HUDEP-2 (cell line): ENCODE data around the gene MC1R.
"Not testable (repeated sequence)": the region's sequence is repeated elsewhere in the genome, so short reads cannot be mapped to it uniquely, and the experiment has no call there.

ENCODE experiments used
- DNase-seq, 76 experiments: peaks; one replicate each; lab custom pipeline; 2025; ENCODE audit not compliant: unreplicated experiment in 76 of 76; lab: John Stamatoyannopoulos, UW

Gene MC1R

GRCh38 chr16:89918453-89919347, at the start of gene MC1R:
Gene MC1R, plus strand, starts transcription at chr16:89918862. Its CDS starts 397 bp downstream, at chr16:89919259.
- peak in 42 of 76 experiments; percentile 7 to 64 (median 30) for DNase-seq

DNA sequence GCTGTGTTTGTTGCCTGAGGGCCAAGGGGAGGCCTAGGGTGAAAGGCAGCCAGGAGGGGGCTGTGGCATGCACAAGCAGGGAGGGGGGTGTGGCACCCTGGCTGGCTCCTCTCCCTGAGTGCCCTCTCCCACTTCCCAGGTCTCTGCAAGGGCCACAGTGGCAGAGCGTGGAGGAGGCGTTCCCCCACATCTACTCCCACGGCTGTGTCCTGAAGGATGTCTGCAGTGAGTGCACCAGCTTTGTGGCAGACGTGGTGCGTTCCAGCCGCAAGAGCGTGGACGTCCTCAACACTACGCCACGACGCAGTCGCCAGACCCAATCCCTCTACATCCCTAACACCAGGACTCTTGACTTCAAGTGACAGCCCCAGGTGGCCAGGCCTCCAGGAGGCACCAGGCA, 48.8 kb upstream of the MC1R start:
- no peak for DNase-seq

DNA sequence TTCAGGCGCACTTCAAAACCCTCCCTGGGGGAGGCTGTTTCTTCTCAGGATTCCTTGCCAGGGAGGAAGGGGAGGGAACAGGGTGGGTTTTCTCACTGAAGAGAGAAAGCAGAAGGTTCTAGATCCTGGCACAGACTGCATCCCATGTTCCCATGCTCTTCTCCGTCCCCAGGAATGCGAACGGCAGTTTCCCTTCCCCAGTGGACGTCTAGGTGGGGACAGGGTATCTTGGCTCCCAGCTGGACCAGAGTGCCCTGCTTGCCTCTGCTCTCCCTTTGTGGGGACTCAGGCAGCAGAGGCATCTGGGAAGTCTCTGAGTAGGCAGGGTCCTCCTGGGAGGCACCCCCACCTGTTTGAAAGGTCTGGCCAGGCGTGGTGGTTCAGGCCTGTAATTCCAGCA, 48.2 kb upstream of the MC1R start:
- DNase-seq, result no peak

GRCh38 chr16:89871895-89872294, 46.8 kb upstream of the MC1R start:
- DNase-seq, result no peak

GRCh38 chr16:89873109-89873971, 45.3 kb upstream of the MC1R start, which contains the start of gene TCF25:
Gene TCF25, plus strand, starts transcription at chr16:89873592. Its CDS starts 76 bp downstream, at chr16:89873668.
- peak in 73 of 76 experiments; percentile 27 to 95 (median 72) for DNase-seq

- DNase-seq, result peak; percentile 8 to 99 (median 93)
Measured at GRCh38 chr16:89873972-89874689, 44.5 kb upstream of the MC1R start.

- not testable (repeated sequence) for DNase-seq
Measured at GRCh38 chr16:89879123-89879522, 39.5 kb upstream of the MC1R start.

- DNase-seq, result no peak
Measured at GRCh38 chr16:89880477-89881367, 37.9 kb upstream of the MC1R start.

DNA sequence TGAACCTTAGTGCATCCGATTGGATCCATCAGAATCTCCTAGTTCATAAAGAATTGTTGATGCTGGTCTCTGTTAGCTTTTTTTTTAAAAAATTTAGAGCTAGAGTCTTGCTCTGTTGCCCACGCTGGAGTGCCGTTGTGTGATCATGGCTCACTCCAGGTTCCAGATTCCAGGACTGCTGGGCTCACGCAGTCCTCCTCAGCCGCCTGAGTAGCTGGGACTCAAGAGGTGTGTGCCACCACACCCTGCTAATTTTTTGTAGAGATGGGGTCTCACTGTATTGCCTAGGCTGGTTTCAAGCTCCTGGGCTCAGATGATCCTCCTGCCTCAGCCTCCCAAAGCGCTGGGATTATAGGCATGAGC, 37.3 kb upstream of the MC1R start:
- DNase-seq, result no peak

- DNase-seq, result no peak
Measured at GRCh38 chr16:89883346-89884040, 35.2 kb upstream of the MC1R start.

DNA sequence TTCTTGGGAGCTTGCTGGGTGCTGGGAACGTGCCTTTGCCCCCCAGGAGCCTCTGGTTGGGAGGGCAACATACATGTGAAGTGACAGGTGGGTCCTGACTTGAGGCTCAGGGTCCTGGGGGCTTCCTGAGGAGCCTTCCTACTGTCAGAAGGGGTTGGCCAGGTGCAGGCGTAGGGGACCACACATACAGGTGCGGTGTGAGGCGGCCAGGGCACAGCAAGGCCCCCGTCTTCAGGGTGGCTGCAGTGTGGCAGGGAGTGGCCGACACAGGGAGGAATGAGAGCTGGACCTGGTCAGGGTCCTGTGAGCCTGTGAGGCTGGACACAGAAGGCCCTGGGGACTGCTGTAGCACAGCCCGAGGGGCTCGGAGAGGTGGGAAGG, 34.6 kb upstream of the MC1R start:
- DNase-seq, result no peak

DNA sequence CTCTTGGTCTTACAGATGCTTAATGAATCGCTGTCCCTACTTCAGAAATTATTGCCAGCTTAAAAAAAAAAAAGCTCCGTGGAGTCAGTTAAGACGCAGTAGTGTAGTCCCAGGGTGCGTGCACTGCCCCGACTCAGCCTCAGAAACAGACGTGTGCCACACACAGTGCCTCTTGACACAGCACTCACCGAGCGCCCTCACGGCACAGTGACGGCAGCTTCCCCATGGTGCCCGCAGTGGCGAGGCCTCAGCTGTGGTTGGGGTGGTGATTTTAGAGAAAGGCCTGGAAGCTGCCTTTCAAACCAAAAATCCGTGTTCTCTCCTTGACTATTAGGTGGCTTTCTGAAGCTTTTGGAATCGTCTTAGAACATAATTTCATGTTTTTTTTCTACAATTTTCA, 31.4 kb upstream of the MC1R start:
- DNase-seq, result no peak

DNA sequence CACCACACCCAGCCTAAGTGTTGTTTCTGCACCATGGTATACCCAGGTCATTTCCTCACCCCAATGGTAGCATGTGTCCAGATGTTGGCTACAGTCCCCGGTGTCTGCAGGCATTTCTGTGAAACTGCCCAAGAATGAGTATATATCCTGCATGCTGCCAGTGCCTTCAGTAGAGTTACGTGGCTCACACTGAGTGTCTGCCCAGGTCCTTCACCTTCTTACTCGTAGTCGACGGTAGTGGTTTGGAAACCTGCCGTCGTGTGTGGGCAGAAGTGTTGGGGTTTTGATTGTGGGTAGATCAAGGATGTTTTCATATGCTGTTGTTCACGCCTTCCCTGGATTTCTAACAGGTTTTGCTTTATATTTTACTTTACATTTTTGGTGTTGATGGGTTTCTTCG, 28.5 kb upstream of the MC1R start:
- no peak for DNase-seq

GRCh38 chr16:89890886-89891657, 27.6 kb upstream of the MC1R start:
- no peak for DNase-seq

- DNase-seq, result no peak
Measured at GRCh38 chr16:89892055-89892630, 26.5 kb upstream of the MC1R start.

GRCh38 chr16:89892635-89893034, 26.0 kb upstream of the MC1R start:
- no peak for DNase-seq

GRCh38 chr16:89893642-89894548, 24.8 kb upstream of the MC1R start:
- no peak for DNase-seq
